Hepatocyte (in vitro differentiated cells): ENCODE measurements around the gene HS6ST2. TPM values are rescaled to one million over a fixed set of nuclear protein-coding genes. Genes with fewer than 3 reads are reported as not detected.
A peak's percentile ranks its signal among the peaks of the same experiment; 100 is the strongest.

Experiments
- DNase-seq: peaks from one replicate; pipeline ENCODE4 v3.0.0-alpha.2; 2016; ENCODE audit warnings: low spot score
- H2AFZ ChIP-seq: fragments of 200-600 bp; sonication (generic); 2 replicates; pipeline ENCODE4 v1.6.0; 2016; ENCODE audit warnings: antibody characterized with exemption, mild to moderate bottlenecking
- H3K27ac ChIP-seq: fragments of 200-600 bp; sonication (generic); 2 replicates; pipeline ENCODE4 v1.5.1; 2016; ENCODE audit warnings: mild to moderate bottlenecking
- H3K27me3 ChIP-seq: fragments of 200-600 bp; sonication (generic); 2 replicates; pipeline ENCODE4 v1.6.1; 2016
- H3K36me3 ChIP-seq: fragments of 200-600 bp; sonication (generic); replicated peaks from 2 replicates; pipeline ENCODE4 v1.5.1; 2016; ENCODE audit warnings: low read depth; ENCODE audit not compliant: insufficient read depth
- H3K4me1 ChIP-seq: fragments of 200-600 bp; sonication (generic); 2 replicates; pipeline ENCODE4 v1.5.1; 2016; ENCODE audit warnings: mild to moderate bottlenecking, moderate library complexity; ENCODE audit not compliant: insufficient read depth
- H3K4me2 ChIP-seq: fragments of 200-600 bp; sonication (generic); 2 replicates; pipeline ENCODE4 v1.6.0; 2016
- H3K4me3 ChIP-seq: fragments of 200-600 bp; sonication (generic); 2 replicates; pipeline ENCODE4 v1.5.1; 2016; ENCODE audit warnings: mild to moderate bottlenecking
- H3K79me2 ChIP-seq: fragments of 200-600 bp; sonication (generic); 2 replicates; pipeline ENCODE4 v1.6.0; 2017; ENCODE audit warnings: mild to moderate bottlenecking
- H3K9me2 ChIP-seq: fragments of 200-600 bp; sonication (generic); replicated peaks from 2 replicates; pipeline ENCODE4 v1.6.0; 2017; ENCODE audit warnings: mild to moderate bottlenecking; ENCODE audit not compliant: insufficient read depth
- H3K9me3 ChIP-seq: fragments of 200-600 bp; sonication (generic); 2 replicates; pipeline ENCODE4 v1.5.1; 2016; ENCODE audit warnings: low read depth, mild to moderate bottlenecking
- H4K20me1 ChIP-seq: fragments of 200-600 bp; sonication (generic); 2 replicates; pipeline ENCODE4 v1.6.0; 2016; ENCODE audit warnings: mild to moderate bottlenecking; ENCODE audit not compliant: insufficient read depth, poor library complexity, severe bottlenecking
- EZH2 ChIP-seq: fragments of 200-600 bp; sonication (generic); IDR thresholded peaks from 2 replicates; pipeline ENCODE4 v1.6.1; 2016; ENCODE audit warnings: antibody characterized with exemption, mild to moderate bottlenecking, borderline replicate concordance
- EZH2phosphoT487 ChIP-seq: fragments of 200-600 bp; sonication (generic); IDR thresholded peaks from one replicate; pipeline ENCODE4 v1.6.1; 2018; ENCODE audit warnings: antibody characterized with exemption, mild to moderate bottlenecking, low read depth, moderate library complexity; ENCODE audit not compliant: unreplicated experiment, severe bottlenecking
- WGBS: methylation state at CpG from one replicate; pipeline ENCODE4 v1.1.6; 2016; ENCODE audit warnings: low lambda C conversion rate; ENCODE audit errors: missing lambda C conversion rate; 5-methylcytosine and 5-hydroxymethylcytosine counted together
- polyA plus RNA-seq: library from polyadenylated mRNA; unstranded; fragments of >200 nt; fragmentation: Nextera tagmentation; extraction: Ambion mirVana; gene quantifications from 2 replicates; pipeline ENCODE4 v1.2.1, GENCODE V29; 2016
- total RNA-seq: library from RNA; depleted of rRNA; stranded (reverse); fragments of >200 nt; gene quantifications from 2 replicates; pipeline ENCODE4 v1.2.3, GENCODE V29; 2014
- TF ChIP-seq, protein P1 (sequence below): fragments of 200-600 bp; sonication (generic); IDR thresholded peaks from 2 replicates; pipeline ENCODE4 v1.5.1; 2016; ENCODE audit warnings: antibody characterized with exemption, mild to moderate bottlenecking; ENCODE audit not compliant: poor library complexity

Gene HS6ST2
- total and polyA plus RNA-seq, 2 experiments from 2014 or later: 17.4 to 21.9 TPM

DNA sequence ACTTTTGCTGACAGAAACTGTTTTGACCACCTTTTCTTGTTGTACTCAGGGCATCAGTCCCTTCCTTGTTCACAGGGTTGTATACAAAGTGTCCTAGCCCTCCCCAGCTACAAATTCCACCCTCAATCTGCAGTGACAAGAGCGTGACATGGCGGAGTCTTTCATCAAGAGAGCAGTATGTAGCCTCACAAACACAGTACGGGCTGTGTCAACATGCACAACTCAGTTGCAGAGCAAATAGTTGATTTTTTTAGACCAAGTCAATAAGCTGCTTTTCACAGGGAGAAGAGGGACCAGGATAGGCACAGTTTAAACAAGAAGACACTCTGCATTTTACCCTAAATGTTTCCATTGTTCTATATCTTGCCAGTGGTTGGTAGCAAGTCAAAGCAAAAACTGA lies 8.6 kb upstream of the HS6ST2 start:
- no peaks in the 10 kb centered on the region for H3K9me2 ChIP-seq
- peaks cover 3% of the 10 kb centered on the region for H3K4me1 ChIP-seq
- TF ChIP-seq EZH2phosphoT487 (no peak), EZH2 (no peak)
- TF ChIP-seq, protein P1, sequence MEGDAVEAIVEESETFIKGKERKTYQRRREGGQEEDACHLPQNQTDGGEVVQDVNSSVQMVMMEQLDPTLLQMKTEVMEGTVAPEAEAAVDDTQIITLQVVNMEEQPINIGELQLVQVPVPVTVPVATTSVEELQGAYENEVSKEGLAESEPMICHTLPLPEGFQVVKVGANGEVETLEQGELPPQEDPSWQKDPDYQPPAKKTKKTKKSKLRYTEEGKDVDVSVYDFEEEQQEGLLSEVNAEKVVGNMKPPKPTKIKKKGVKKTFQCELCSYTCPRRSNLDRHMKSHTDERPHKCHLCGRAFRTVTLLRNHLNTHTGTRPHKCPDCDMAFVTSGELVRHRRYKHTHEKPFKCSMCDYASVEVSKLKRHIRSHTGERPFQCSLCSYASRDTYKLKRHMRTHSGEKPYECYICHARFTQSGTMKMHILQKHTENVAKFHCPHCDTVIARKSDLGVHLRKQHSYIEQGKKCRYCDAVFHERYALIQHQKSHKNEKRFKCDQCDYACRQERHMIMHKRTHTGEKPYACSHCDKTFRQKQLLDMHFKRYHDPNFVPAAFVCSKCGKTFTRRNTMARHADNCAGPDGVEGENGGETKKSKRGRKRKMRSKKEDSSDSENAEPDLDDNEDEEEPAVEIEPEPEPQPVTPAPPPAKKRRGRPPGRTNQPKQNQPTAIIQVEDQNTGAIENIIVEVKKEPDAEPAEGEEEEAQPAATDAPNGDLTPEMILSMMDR: no peak
- no peak overlapping the region for H3K27ac ChIP-seq
- no peaks in the 10 kb centered on the region for H4K20me1 ChIP-seq
- DNase-seq: no peak
- no peak overlapping the region for H3K4me3 ChIP-seq
- H3K4me2 ChIP-seq: no peak overlapping the region
- 60% methylated on average over 3 of the region's 3 CpGs for WGBS
- no peaks in the 10 kb centered on the region for H3K27me3 ChIP-seq
- no peak overlapping the region for H2AFZ ChIP-seq
- H3K9me3 ChIP-seq: no peaks in the 10 kb centered on the region
- no peaks in the 10 kb centered on the region for H3K36me3 ChIP-seq
- no peaks in the 10 kb centered on the region for H3K79me2 ChIP-seq

DNA sequence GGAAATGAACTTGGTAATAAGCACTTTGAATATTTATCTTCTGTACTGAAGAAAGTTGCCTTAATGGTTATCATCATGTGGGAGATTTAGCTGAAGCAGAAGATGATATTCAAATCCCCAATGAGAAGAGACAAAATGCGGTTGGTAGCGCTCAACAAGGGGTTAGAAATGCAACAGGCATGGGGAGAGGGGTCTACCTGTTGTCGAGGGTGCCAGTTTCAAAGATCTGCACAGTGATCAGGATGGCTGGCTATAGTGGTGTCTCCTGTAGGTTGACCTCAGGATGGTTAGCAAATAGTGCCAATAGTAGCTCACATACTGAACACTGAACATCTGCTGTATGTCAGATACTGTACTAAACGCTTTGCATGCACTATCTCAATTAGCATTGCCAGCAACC lies 7.0 kb upstream of the HS6ST2 start:
- Histone ChIP-seq H3K4me1 (peaks cover 3% of the 10 kb centered on the region), H3K36me3 (no peaks in the 10 kb centered on the region), H3K9me3 (no peaks in the 10 kb centered on the region), H3K9me2 (no peaks in the 10 kb centered on the region), H2AFZ (no peak overlapping the region), H4K20me1 (no peaks in the 10 kb centered on the region), H3K4me2 (no peak overlapping the region), H3K4me3 (no peak overlapping the region), H3K27ac (no peak overlapping the region), H3K27me3 (no peaks in the 10 kb centered on the region), H3K79me2 (no peaks in the 10 kb centered on the region)
- TF ChIP-seq EZH2phosphoT487 (no peak), EZH2 (no peak)
- TF ChIP-seq, protein P1: no peak
- DNase-seq: no peak
- 69% methylated on average over 4 of the region's 4 CpGs for WGBS

DNA sequence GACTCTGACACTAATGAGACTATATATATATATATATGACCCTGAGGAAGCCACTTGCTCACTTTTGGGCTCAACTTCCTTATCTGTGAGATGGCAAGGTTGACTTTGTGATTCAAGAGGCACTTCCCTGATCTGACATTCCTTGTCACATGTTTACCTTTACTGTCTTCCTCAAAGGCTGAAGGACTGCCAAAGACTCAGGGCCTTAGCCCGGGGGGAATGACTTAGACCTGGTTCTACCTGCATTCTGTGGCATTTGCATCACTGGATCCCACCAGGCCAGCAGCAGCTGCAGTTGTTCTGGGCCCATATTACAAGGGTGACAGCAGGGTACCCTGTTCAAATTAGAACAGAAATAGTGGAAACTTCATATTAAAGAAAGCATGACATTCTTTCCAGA lies 3.1 kb upstream of the HS6ST2 start:
- Histone ChIP-seq H3K36me3 (no peaks in the 10 kb centered on the region), H4K20me1 (no peaks in the 10 kb centered on the region), H2AFZ (no peak overlapping the region), H3K4me1 (no peaks in the 10 kb centered on the region), H3K4me3 (no peak overlapping the region), H3K79me2 (no peaks in the 10 kb centered on the region), H3K4me2 (no peak overlapping the region), H3K9me2 (no peaks in the 10 kb centered on the region), H3K27ac (no peak overlapping the region), H3K27me3 (no peaks in the 10 kb centered on the region), H3K9me3 (no peaks in the 10 kb centered on the region)
- TF ChIP-seq EZH2: no peak
- 50% methylated on average over 1 of the region's 1 CpG for WGBS
- no peak for DNase-seq

DNA sequence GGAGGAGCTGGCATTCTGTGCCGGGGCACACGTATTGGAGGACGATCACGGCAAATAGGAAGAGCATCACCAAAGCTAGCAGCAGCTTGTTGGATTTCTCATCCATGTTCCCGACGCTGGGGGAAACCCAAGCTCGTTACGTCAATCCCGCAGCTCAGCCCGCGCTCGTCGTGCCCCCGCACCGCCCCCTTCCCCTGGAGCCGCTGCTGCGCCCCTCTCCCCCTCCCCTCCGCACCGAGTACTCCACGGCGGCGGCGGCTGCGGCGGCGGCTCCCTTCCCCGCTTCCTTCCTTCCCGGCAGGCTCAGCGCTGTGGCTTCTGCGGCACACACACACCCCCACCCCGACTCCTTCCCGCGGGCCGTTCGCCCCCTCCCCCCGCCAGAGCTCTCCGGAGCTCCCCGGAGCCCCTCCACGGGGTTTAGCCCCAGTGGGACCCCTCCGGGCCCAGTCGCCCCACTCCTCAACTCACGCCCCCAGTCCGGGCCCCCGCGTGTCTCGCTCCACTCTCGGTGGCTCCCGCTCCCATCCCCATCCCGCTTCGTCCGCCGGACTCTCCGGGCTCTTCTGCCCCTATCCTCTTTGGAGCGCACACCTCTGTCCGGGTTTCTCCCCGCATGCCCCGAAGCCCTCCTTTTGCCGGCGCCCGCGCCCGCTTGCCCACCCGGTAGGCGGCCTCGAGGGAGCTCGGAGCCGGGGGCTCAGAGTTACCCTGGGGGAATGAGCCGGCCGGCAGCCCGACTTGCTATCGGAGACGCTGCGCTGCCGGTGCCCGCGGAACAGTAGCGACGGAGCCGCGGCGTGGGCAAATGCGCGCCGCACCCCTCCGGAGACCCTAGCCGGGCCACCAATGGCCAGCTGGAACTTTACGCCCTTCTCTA lies 978 bp downstream of the HS6ST2 start:
- H3K79me2 ChIP-seq: no peaks in the 10 kb centered on the region
- no peak overlapping the region for H3K27ac ChIP-seq
- no peaks in the 10 kb centered on the region for H3K27me3 ChIP-seq
- H3K4me3 ChIP-seq: peak overlapping the region; percentile 42
- peaks cover 5% of the 10 kb centered on the region for H3K4me1 ChIP-seq
- H3K36me3 ChIP-seq: no peaks in the 10 kb centered on the region
- peak overlapping the region; percentile 74 for H2AFZ ChIP-seq
- peak; percentile 47 for DNase-seq
- peak overlapping the region; percentile 92 for H3K4me2 ChIP-seq
- H3K9me2 ChIP-seq: no peaks in the 10 kb centered on the region
- TF ChIP-seq, protein P1: no peak
- TF ChIP-seq EZH2phosphoT487: no peak
- no peak for TF ChIP-seq EZH2
- H3K9me3 ChIP-seq: no peaks in the 10 kb centered on the region
- H4K20me1 ChIP-seq: no peaks in the 10 kb centered on the region
- 52% methylated on average over 40 of the region's 87 CpGs for WGBS
